COLO668 (cell line): ENCODE measurements around the gene SMCR8.
"Not testable (repeated sequence)": the region's sequence is repeated elsewhere in the genome, so short reads cannot be mapped to it uniquely, and the experiment has no call there.

Source experiments
- DNase-seq: peaks from one replicate; lab custom pipeline; 2025; ENCODE audit not compliant: unreplicated experiment; lab: John Stamatoyannopoulos, UW

SMCR8 gene

GRCh38 chr17:18314731-18315561, at the start of gene SMCR8, which contains the start of gene TOP3A:
Gene SMCR8, plus strand, starts transcription at chr17:18315293. Its CDS starts 497 bp downstream, at chr17:18315790.
Gene TOP3A, minus strand, starts transcription at chr17:18314994. Its CDS starts 216 bp downstream, at chr17:18314778.
- peak; percentile 92 for DNase-seq

GRCh38 chr17:18267366-18267765, 47.7 kb upstream of the SMCR8 start:
- no peak for DNase-seq

- no peak for DNase-seq
These were observed 47.0 kb upstream of the SMCR8 start for GRCh38 chr17:18267927-18268711.

GRCh38 chr17:18270046-18270931, 44.8 kb upstream of the SMCR8 start:
- DNase-seq = no peak

GRCh38 chr17:18277076-18277475, 38.0 kb upstream of the SMCR8 start:
- DNase-seq = no peak

GRCh38 chr17:18278867-18279266, 36.2 kb upstream of the SMCR8 start:
- no peak for DNase-seq

GRCh38 chr17:18280249-18280648, 34.8 kb upstream of the SMCR8 start:
- DNase-seq = no peak

- peak; percentile 47 for DNase-seq
These were observed 34.2 kb upstream of the SMCR8 start for GRCh38 chr17:18280766-18281371.

GRCh38 chr17:18281788-18282187, 33.3 kb upstream of the SMCR8 start:
- no peak for DNase-seq

GRCh38 chr17:18285296-18285695, 29.8 kb upstream of the SMCR8 start:
- no peak for DNase-seq

GRCh38 chr17:18291718-18292540, 23.2 kb upstream of the SMCR8 start:
- no peak for DNase-seq

GRCh38 chr17:18298061-18298460, 17.0 kb upstream of the SMCR8 start:
- not testable (repeated sequence) for DNase-seq

GRCh38 chr17:18300725-18301480, 14.2 kb upstream of the SMCR8 start:
- DNase-seq = no peak

- not testable (repeated sequence) for DNase-seq
These were observed 11.9 kb upstream of the SMCR8 start for GRCh38 chr17:18303206-18303605.

GRCh38 chr17:18309202-18309601, 5.9 kb upstream of the SMCR8 start:
- DNase-seq = no peak

- peak; percentile 6 for DNase-seq
These were observed 898 bp upstream of the SMCR8 start for GRCh38 chr17:18314059-18314730.

- DNase-seq = no peak
These were observed 449 bp downstream of the SMCR8 start for GRCh38 chr17:18315562-18315922.

GRCh38 chr17:18315961-18316360, 868 bp downstream of the SMCR8 start:
- DNase-seq = no peak

GRCh38 chr17:18318117-18318516, 3.0 kb downstream of the SMCR8 start:
- no peak for DNase-seq
